Activated CD4-positive, alpha-beta T cell treated with anti-CD3 and anti-CD28 coated beads, Interleukin-2, amount 50 U/mL, for 48 hours (primary cell): ENCODE data around the gene KAT6B.
A peak's percentile ranks its signal among the peaks of the same experiment; 100 is the strongest.

Experiments
- DNase-seq, 2 experiments: peaks; one replicate each; pipeline ENCODE4 v3.0.0-alpha.2; 2020

KAT6B gene

GRCh38 chr10:75019370-75019769, 193.0 kb downstream of the KAT6B start:
- DNase-seq, result no peak

- no peak for DNase-seq
These were observed 193.8 kb downstream of the KAT6B start for GRCh38 chr10:75020168-75020567.

- DNase-seq, result no peak
These were observed 195.2 kb downstream of the KAT6B start for GRCh38 chr10:75021379-75022249.

GRCh38 chr10:75023074-75023473, 196.7 kb downstream of the KAT6B start:
- DNase-seq, result no peak

GRCh38 chr10:75024971-75025523, 198.6 kb downstream of the KAT6B start:
- DNase-seq, result no peak

GRCh38 chr10:75028049-75028448, 201.6 kb downstream of the KAT6B start:
- no peak for DNase-seq

GRCh38 chr10:75028748-75029147, 202.3 kb downstream of the KAT6B start:
- no peak for DNase-seq

- no peak for DNase-seq
These were observed 203.0 kb downstream of the KAT6B start for GRCh38 chr10:75029420-75029819.

GRCh38 chr10:75029857-75030256, 203.5 kb downstream of the KAT6B start:
- no peak for DNase-seq

- no peak for DNase-seq
These were observed 204.0 kb downstream of the KAT6B start for GRCh38 chr10:75030371-75030770.

GRCh38 chr10:75032119-75032518, 205.7 kb downstream of the KAT6B start:
- DNase-seq, result no peak

- DNase-seq, result no peak
These were observed 206.4 kb downstream of the KAT6B start for GRCh38 chr10:75032813-75033212.

- DNase-seq, result no peak
These were observed 207.2 kb downstream of the KAT6B start for GRCh38 chr10:75033399-75034130.

- DNase-seq, result peak; percentile 62 to 66
These were observed 207.7 kb downstream of the KAT6B start for GRCh38 chr10:75034131-75034512.

- no peak for DNase-seq
These were observed 208.4 kb downstream of the KAT6B start for GRCh38 chr10:75034714-75035258.

- DNase-seq, result peak in 1 of 2 experiments; percentile 38
These were observed 209.7 kb downstream of the KAT6B start for GRCh38 chr10:75035975-75036708.

- DNase-seq, result no peak
These were observed 211.1 kb downstream of the KAT6B start for GRCh38 chr10:75037171-75038153.

GRCh38 chr10:75038335-75038734, 211.9 kb downstream of the KAT6B start:
- DNase-seq, result no peak

GRCh38 chr10:75040576-75040975, 214.2 kb downstream of the KAT6B start:
- DNase-seq, result no peak

- no peak for DNase-seq
These were observed 216.0 kb downstream of the KAT6B start for GRCh38 chr10:75042292-75042974.
